ENCODE measurements around the gene MICAL2.

GRCh38 chr11:12075822-12076821 lies 34.3 kb upstream of the MICAL2 start:
- TF ChIP-seq SP1 (IDR thresholded peaks at IDR 0.05; ENCODE audit: low read depth) (no peak), REST (IDR thresholded peaks at IDR 0.05; ENCODE audit: low read depth) (no peak), POLR2A (IDR thresholded peaks at IDR 0.05; ENCODE audit: borderline replicate concordance, extremely low read depth, insufficient read depth, insufficient read length) (no peak), ELF1 (IDR thresholded peaks at IDR 0.05; ENCODE audit: borderline replicate concordance, low read depth) (no peak), EZH2 (IDR thresholded peaks at IDR 0.05) (no peak), MAX (IDR thresholded peaks at IDR 0.05) (no peak), SRF (IDR thresholded peaks at IDR 0.05; ENCODE audit: low read depth) (no peak), POLR2AphosphoS5 (IDR thresholded peaks at IDR 0.05; ENCODE audit: low read depth, low read length) (no peak)
- TF ChIP-seq, protein P1, sequence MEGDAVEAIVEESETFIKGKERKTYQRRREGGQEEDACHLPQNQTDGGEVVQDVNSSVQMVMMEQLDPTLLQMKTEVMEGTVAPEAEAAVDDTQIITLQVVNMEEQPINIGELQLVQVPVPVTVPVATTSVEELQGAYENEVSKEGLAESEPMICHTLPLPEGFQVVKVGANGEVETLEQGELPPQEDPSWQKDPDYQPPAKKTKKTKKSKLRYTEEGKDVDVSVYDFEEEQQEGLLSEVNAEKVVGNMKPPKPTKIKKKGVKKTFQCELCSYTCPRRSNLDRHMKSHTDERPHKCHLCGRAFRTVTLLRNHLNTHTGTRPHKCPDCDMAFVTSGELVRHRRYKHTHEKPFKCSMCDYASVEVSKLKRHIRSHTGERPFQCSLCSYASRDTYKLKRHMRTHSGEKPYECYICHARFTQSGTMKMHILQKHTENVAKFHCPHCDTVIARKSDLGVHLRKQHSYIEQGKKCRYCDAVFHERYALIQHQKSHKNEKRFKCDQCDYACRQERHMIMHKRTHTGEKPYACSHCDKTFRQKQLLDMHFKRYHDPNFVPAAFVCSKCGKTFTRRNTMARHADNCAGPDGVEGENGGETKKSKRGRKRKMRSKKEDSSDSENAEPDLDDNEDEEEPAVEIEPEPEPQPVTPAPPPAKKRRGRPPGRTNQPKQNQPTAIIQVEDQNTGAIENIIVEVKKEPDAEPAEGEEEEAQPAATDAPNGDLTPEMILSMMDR (IDR thresholded peaks at IDR 0.05 in 2 of 3, conservative IDR thresholded peaks at IDR 0.05 in 1 of 3; ENCODE audit: borderline replicate concordance in 1 of 3, insufficient read depth in 1 of 3, low read depth in 2 of 3, low read length in 2 of 3): no peak

All from HCT116 (cell line).